HepG2 (cell line): ENCODE data around the gene STK11. TPM values are rescaled to one million over a fixed set of nuclear protein-coding genes. Genes with fewer than 3 reads are reported as not detected.

Experiments
- ASH2L ChIP-seq: fragments of 300-600, 200-600 bp; sonication (generic); IDR thresholded peaks from 2 replicates; pipeline ENCODE4 v1.7.0; 2017; ENCODE audit warnings: low read depth, mild to moderate bottlenecking, moderate library complexity, mixed read lengths, low read length; ENCODE audit not compliant: insufficient read length
- EP300 ChIP-seq, 3 experiments: sonication (generic) in 1 of 3; formaldehyde crosslinking in 1 of 3; IDR thresholded peaks; 2 replicates each; pipeline versions ENCODE4 v1.5.1 to v1.6.1; 2011 to 2020; ENCODE audit warnings: low read depth in 2 of 3, low read length in 2 of 3, borderline replicate concordance in 1 of 3, improper control_type of control experiment in 1 of 3, mild to moderate bottlenecking in 1 of 3, missing genetic modification reagents in 1 of 3, moderate library complexity in 1 of 3
- HIVEP1 ChIP-seq: sonication (generic); formaldehyde crosslinking; IDR thresholded peaks from 2 replicates; pipeline ENCODE4 v1.4.0; 2020; ENCODE audit warnings: mild to moderate bottlenecking, missing genetic modification reagents
- KMT2A ChIP-seq: sonication (generic); formaldehyde crosslinking; IDR thresholded peaks from 2 replicates; pipeline ENCODE4 v1.4.0; 2020; ENCODE audit warnings: missing genetic modification reagents
- MAZ ChIP-seq, 2 experiments: sonication (generic) in 1 of 2; formaldehyde crosslinking in 1 of 2; IDR thresholded peaks; 2 replicates each; pipeline versions ENCODE4 v1.5.0 to v1.6.1; 2012 to 2020; ENCODE audit warnings: low read depth in 2 of 2, mild to moderate bottlenecking in 2 of 2, borderline replicate concordance in 1 of 2, improper control_type of control experiment in 1 of 2, low read length in 1 of 2, missing genetic modification reagents in 1 of 2, moderate library complexity in 1 of 2
- SAP130 ChIP-seq: IDR thresholded peaks from 2 replicates; pipeline ENCODE4 v1.6.1; 2016; ENCODE audit warnings: low read depth
- SNAPC2 ChIP-seq: sonication (generic); formaldehyde crosslinking; IDR thresholded peaks from 2 replicates; pipeline ENCODE4 v1.8.1; 2022; ENCODE audit warnings: mild to moderate bottlenecking, missing genetic modification reagents
- SP5 ChIP-seq: IDR thresholded peaks from 2 replicates; pipeline ENCODE4 v1.6.1; 2016; ENCODE audit warnings: low read depth, borderline replicate concordance
- SRSF4 ChIP-seq: fragments of 200-400 bp; formaldehyde crosslinking; IDR thresholded peaks from one replicate; pipeline ENCODE4 v1.6.1; 2018; ENCODE audit warnings: mild to moderate bottlenecking, low read depth, low read length, moderate library complexity; ENCODE audit not compliant: poor library complexity, severe bottlenecking
- SYNCRIP ChIP-seq: fragments of 200-400 bp; formaldehyde crosslinking; IDR thresholded peaks from 2 replicates; pipeline ENCODE4 v1.6.1; 2018; ENCODE audit warnings: mild to moderate bottlenecking, low read depth, low read length; ENCODE audit not compliant: insufficient read depth
- ZNF333 ChIP-seq: sonication (generic); formaldehyde crosslinking; IDR thresholded peaks from 2 replicates; pipeline ENCODE4 v1.4.0; 2020; ENCODE audit warnings: mild to moderate bottlenecking, missing genetic modification reagents, borderline replicate concordance
- polyA plus RNA-seq, 8 experiments: library from polyadenylated mRNA; depleted of rRNA in 3 of 8; stranded (reverse) in 7 of 8; unstranded in 1 of 8; fragments of >200 nt; fragmentation: Illumina TruSeq in 4 of 8; extraction: Trizol in 4 of 8; gene quantifications; 2 replicates each; pipeline versions ENCODE4 v1.2.1 to v1.2.3, GENCODE V29; 2011 to 2016; ENCODE audit warnings: low read depth in 4 of 8, missing spikeins in 1 of 8, mixed read lengths in 1 of 8; ENCODE audit not compliant: insufficient read depth in 1 of 8
- total RNA-seq, 5 experiments: library from RNA; depleted of rRNA; stranded (reverse); fragments of >200 nt; fragmentation: Illumina TruSeq; extraction: Trizol; gene quantifications; 2 replicates each; pipeline ENCODE4 v1.2.3, GENCODE V29; 2016; ENCODE audit warnings: low read depth in 1 of 5
- TF ChIP-seq, protein P1 (sequence below): sonication (generic); formaldehyde crosslinking; IDR thresholded peaks from 2 replicates; pipeline ENCODE4 v1.5.1; 2020; ENCODE audit warnings: missing genetic modification reagents, mild to moderate bottlenecking, borderline replicate concordance
- TF ChIP-seq, protein P2 (sequence below): sonication (generic); formaldehyde crosslinking; IDR thresholded peaks from 2 replicates; pipeline ENCODE4 v1.4.0; 2020; ENCODE audit warnings: mild to moderate bottlenecking, missing genetic modification reagents
- TF ChIP-seq, protein P3 (sequence below), 2 experiments: sonication (generic) in 1 of 2; formaldehyde crosslinking in 1 of 2; IDR thresholded peaks; 2 replicates each; pipeline versions ENCODE4 v1.6.1 to v1.9.0; 2014 to 2022; ENCODE audit warnings: antibody characterized with exemption in 1 of 2, borderline replicate concordance in 1 of 2, inconsistent platforms in 1 of 2, low read depth in 1 of 2, missing genetic modification reagents in 1 of 2
- TF ChIP-seq, protein P4 (sequence below): sonication (generic); formaldehyde crosslinking; IDR thresholded peaks from 2 replicates; pipeline ENCODE4 v1.8.1; 2023; ENCODE audit warnings: mild to moderate bottlenecking, missing genetic modification reagents, borderline replicate concordance
- TF ChIP-seq, protein P5 (sequence below): sonication (generic); formaldehyde crosslinking; IDR thresholded peaks from 2 replicates; pipeline ENCODE4 v1.5.0; 2020; ENCODE audit warnings: missing genetic modification reagents

STK11 gene
- total and polyA plus RNA-seq, 2 of the 13 experiments (the other 11 are each of a cell fraction or from before 2014, with no cell fraction given) = 27.5 to 43.6 TPM

DNA sequence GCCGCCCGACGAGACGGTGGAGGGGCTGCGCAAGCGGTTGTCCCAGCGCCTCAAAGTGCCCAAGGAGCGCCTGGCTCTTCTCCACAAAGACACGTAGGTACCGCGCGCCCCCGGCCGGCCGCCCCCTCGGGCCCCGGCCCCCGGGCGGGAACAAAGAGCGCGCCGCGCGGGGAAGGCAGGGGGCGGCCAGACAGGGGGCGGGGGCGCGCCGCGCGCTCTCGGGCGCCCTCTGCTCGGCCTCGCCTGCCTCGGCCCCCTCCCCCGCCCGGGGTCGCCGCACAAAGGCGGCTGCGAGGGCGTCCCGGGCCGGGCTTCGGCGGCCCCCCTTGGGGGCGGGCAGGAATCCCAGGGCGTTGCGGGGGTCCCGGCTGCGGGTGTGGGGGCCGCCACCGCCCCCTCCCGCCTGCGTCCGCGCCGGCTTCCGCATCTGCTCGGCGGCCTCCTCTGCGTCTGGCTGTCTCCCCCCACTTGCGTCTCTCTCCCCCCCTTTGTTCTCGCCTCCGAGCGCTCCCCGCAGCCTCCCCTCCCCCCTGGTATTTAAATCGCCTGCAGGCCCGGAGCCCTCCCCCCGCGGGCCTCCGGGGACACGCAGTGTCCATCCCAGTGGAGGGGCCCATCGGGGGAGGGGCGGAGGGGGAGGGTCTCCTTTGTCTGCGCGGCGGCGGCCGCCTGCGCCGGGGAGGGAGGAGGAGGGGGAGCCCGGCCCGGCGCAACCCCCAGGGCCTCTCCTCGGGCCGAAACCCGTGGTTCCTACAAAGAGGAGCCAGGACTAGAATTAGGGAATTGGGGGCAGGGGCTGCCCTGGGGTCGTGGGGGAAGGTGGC is 45.1 kb downstream of the STK11 start (continued):
- TF ChIP-seq, protein P1, sequence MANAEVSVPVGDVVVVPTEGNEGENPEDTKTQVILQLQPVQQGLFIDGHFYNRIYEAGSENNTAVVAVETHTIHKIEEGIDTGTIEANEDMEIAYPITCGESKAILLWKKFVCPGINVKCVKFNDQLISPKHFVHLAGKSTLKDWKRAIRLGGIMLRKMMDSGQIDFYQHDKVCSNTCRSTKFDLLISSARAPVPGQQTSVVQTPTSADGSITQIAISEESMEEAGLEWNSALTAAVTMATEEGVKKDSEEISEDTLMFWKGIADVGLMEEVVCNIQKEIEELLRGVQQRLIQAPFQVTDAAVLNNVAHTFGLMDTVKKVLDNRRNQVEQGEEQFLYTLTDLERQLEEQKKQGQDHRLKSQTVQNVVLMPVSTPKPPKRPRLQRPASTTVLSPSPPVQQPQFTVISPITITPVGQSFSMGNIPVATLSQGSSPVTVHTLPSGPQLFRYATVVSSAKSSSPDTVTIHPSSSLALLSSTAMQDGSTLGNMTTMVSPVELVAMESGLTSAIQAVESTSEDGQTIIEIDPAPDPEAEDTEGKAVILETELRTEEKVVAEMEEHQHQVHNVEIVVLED (CRISPR knock-in tag) = 0 out of 2 replicates have a peak, but pooled peaks have one; percentile 22
- TF ChIP-seq SRSF4 (peak; percentile 26), MAZ (IDR thresholded peaks at IDR 0.05; ENCODE audit: borderline replicate concordance, low read depth, low read length) (peak; percentile 47; the same call in 1 of the 2 replicates), MAZ (CRISPR knock-in tag; IDR thresholded peaks at IDR 0.05; ENCODE audit: low read depth) (no peak; the same call in 1 of the 2 replicates), SNAPC2 (CRISPR knock-in tag) (no peak), ZNF333 (no peak), SAP130 (CRISPR knock-in tag) (peak; percentile 38; the same call in 1 of the 2 replicates), SYNCRIP (no peak), HIVEP1 (CRISPR knock-in tag) (0 out of 2 replicates have a peak, but pooled peaks have one; percentile 19), EP300 (IDR thresholded peaks at IDR 0.05; ENCODE audit: low read depth in 2 of 2, low read length in 2 of 2) (peak in 1 of 2 experiments; percentile 16; a peak in 1 of 4 replicates), EP300 (CRISPR knock-in tag; IDR thresholded peaks at IDR 0.05; ENCODE audit: borderline replicate concordance) (no peak), SP5 (0 out of 2 replicates have a peak, but pooled peaks have one; percentile 33), ASH2L (peak; percentile 4), KMT2A (no peak)
- TF ChIP-seq, protein P2, sequence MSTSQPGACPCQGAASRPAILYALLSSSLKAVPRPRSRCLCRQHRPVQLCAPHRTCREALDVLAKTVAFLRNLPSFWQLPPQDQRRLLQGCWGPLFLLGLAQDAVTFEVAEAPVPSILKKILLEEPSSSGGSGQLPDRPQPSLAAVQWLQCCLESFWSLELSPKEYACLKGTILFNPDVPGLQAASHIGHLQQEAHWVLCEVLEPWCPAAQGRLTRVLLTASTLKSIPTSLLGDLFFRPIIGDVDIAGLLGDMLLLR (CRISPR knock-in tag) = 0 out of 2 replicates have a peak, but pooled peaks have one; percentile 0
- TF ChIP-seq, protein P3, sequence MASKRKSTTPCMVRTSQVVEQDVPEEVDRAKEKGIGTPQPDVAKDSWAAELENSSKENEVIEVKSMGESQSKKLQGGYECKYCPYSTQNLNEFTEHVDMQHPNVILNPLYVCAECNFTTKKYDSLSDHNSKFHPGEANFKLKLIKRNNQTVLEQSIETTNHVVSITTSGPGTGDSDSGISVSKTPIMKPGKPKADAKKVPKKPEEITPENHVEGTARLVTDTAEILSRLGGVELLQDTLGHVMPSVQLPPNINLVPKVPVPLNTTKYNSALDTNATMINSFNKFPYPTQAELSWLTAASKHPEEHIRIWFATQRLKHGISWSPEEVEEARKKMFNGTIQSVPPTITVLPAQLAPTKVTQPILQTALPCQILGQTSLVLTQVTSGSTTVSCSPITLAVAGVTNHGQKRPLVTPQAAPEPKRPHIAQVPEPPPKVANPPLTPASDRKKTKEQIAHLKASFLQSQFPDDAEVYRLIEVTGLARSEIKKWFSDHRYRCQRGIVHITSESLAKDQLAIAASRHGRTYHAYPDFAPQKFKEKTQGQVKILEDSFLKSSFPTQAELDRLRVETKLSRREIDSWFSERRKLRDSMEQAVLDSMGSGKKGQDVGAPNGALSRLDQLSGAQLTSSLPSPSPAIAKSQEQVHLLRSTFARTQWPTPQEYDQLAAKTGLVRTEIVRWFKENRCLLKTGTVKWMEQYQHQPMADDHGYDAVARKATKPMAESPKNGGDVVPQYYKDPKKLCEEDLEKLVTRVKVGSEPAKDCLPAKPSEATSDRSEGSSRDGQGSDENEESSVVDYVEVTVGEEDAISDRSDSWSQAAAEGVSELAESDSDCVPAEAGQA (IDR thresholded peaks at IDR 0.05; ENCODE audit: low read depth) = no peak
- TF ChIP-seq, protein P3 (CRISPR knock-in tag; IDR thresholded peaks at IDR 0.05; ENCODE audit: borderline replicate concordance) = no peak
- TF ChIP-seq, protein P4, sequence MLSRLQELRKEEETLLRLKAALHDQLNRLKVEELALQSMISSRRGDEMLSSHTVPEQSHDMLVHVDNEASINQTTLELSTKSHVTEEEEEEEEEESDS (CRISPR knock-in tag) = no peak
- TF ChIP-seq, protein P5, sequence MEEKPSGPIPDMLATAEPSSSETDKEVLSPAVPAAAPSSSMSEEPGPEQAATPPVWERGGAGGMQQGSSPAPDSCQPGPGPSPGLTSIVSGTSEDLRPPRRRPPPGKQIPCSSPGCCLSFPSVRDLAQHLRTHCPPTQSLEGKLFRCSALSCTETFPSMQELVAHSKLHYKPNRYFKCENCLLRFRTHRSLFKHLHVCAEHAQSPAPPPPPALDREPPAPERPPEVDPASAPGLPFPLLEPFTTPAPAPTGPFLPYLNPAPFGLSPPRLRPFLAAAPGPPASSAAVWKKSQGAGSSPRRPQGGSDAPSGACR (CRISPR knock-in tag) = no peak
